ENCODE data around the gene RPL22. TPM values are rescaled to one million over a fixed set of nuclear protein-coding genes. Genes with fewer than 3 reads are reported as not detected.
A peak's percentile ranks its signal among the peaks of the same experiment; 100 is the strongest.

The RPL22 gene
- total RNA-seq, 3 donors from 2014 or later = 349 to 387 (median 350) TPM

DNA sequence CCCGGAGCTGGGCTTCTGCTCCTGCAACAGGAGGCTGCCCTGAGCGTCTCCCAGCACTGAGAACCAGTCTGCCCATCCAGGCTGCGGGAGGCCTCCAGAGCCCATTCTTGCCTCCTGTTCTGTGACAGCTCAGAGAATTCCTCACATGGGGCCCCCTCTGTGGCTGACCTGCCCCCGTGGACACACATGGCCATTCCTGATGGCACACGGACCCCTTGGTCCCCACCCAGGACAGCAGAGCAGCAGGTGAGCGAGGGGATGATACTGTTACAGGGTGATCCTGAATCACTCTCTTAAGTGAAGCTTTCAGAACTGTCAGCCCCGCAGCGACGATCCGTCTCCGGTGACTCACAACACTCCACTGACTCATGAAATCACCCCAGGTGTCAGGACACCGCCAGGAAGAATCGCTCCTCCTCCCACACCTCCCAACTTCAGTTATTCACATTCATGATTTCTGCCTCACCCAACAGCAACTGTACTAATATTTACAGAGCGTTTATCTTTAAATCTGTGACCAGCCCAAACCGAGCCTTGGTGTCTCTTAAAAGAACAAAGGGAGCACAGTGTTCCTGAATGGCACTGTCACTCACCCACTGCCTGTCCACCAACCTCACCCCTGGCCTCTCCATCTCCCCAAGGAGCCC is 41.7 kb downstream of the RPL22 start:
- DNase-seq (peak in 1 of 3 donors; percentile 18), ATAC-seq (peak; percentile 90)
- no peak overlapping the region for H3K4me3 ChIP-seq
- intact Hi-C loops (cut with DNase I, micrococcal nuclease) = no loop called here
- TF ChIP-seq, protein P1, sequence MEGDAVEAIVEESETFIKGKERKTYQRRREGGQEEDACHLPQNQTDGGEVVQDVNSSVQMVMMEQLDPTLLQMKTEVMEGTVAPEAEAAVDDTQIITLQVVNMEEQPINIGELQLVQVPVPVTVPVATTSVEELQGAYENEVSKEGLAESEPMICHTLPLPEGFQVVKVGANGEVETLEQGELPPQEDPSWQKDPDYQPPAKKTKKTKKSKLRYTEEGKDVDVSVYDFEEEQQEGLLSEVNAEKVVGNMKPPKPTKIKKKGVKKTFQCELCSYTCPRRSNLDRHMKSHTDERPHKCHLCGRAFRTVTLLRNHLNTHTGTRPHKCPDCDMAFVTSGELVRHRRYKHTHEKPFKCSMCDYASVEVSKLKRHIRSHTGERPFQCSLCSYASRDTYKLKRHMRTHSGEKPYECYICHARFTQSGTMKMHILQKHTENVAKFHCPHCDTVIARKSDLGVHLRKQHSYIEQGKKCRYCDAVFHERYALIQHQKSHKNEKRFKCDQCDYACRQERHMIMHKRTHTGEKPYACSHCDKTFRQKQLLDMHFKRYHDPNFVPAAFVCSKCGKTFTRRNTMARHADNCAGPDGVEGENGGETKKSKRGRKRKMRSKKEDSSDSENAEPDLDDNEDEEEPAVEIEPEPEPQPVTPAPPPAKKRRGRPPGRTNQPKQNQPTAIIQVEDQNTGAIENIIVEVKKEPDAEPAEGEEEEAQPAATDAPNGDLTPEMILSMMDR (IDR thresholded peaks at IDR 0.05) = no peak
- H3K4me1 ChIP-seq (ENCODE audit: low read depth) = peaks cover 7% of the 10 kb centered on the region
- no peaks in the 10 kb centered on the region for H3K36me3 ChIP-seq (ENCODE audit: low read depth)
- no peaks in the 10 kb centered on the region for H3K9me3 ChIP-seq

DNA sequence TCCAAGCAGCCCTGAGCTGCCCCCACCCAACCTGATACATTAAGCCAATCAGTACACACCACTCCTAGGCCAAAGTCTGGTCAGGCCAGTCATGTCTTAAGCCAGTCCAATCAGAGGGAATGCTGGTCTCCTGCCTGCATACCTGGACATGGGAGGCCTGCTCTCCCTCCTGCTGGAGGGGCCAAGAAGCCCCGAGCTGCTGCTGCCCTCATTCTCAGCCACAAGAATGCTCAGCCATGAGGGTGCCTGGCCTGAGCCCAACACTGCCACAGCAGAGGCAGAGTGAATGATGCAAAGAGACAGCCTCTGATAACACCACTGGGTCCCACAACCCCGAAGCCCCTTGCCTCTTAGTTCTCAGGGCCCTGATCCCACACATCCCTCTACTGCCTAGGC is 42.3 kb downstream of the RPL22 start:
- intact Hi-C loops (cut with DNase I, micrococcal nuclease) = no loop called here
- peaks cover 7% of the 10 kb centered on the region for H3K4me1 ChIP-seq (ENCODE audit: low read depth)
- no peaks in the 10 kb centered on the region for H3K36me3 ChIP-seq (ENCODE audit: low read depth)
- DNase-seq = no peak
- TF ChIP-seq, protein P1 (IDR thresholded peaks at IDR 0.05) = no peak
- ATAC-seq = peak; percentile 23
- no peak overlapping the region for H3K4me3 ChIP-seq
- H3K9me3 ChIP-seq = no peaks in the 10 kb centered on the region

DNA sequence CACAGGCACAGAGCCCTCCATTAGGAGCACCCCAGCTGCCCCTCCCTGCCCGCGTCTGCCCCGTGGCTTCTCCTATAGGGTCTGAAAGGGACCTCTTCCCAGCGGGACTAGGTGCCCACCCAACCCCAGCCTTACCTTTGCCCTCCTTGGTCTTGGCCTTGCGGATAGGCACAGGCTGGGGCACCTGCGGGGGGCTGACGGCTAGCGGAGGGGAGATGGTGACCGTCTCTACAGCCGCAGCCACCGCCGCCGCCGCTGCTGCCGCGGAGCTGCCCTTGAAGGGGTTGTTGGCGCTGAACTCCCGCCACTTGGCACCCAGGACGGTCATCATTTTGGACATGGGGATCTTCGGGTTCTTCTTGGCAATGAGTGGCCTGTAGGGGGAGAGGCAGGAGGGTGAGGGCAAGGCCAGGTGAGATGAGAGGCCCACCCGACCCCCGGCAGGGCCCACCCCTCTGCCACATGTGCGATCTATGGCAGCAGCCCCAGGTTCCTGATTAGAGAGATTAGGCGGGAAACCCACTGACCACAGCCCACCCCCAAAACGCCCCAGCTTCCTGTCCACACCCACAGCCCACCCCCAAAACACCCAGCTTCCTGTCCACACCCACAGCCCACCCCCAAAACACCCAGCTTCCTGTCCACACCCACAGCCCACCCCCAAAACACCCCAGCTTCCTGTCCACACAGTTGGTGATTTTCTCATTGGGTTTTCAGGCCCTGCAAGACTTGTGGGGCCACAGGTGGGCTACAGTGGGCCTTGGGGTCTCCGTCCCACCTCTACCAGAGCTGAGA is 44.7 kb downstream of the RPL22 start:
- H3K4me1 ChIP-seq (ENCODE audit: low read depth) = peaks cover 7% of the 10 kb centered on the region
- H3K9me3 ChIP-seq = no peaks in the 10 kb centered on the region
- intact Hi-C loops (cut with DNase I, micrococcal nuclease) = no loop called here
- no peak for ATAC-seq
- no peaks in the 10 kb centered on the region for H3K36me3 ChIP-seq (ENCODE audit: low read depth)
- H3K4me3 ChIP-seq = no peak overlapping the region
- TF ChIP-seq, protein P1 (IDR thresholded peaks at IDR 0.05) = no peak
- no peak for DNase-seq

DNA sequence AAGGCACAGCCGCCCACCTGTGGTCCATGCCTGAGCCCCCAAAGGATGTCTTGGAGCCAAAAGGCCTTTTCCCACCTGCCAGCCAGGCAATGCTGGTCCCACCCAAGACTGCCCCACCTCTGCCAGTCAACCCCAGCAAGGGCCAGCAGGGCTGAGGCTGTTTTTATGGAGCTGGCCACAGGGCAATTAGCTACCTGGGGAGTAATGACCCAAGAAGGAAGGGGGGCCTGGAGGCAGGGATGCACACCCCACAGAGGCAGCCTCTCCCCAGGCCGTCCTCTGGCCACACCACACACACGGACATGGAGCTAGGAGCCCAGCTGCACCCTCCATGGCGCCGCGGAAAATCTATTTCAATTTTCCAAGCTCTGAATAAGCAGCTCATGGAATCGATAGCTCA is 46.5 kb downstream of the RPL22 start:
- ATAC-seq (no peak), DNase-seq (no peak)
- Histone ChIP-seq H3K9me3 (no peaks in the 10 kb centered on the region), H3K4me3 (no peak overlapping the region), H3K36me3 (ENCODE audit: low read depth) (no peaks in the 10 kb centered on the region), H3K4me1 (ENCODE audit: low read depth) (peaks cover 10% of the 10 kb centered on the region)
- intact Hi-C loops (cut with DNase I, micrococcal nuclease) = no loop called here
- TF ChIP-seq, protein P1 (IDR thresholded peaks at IDR 0.05) = no peak

DNA sequence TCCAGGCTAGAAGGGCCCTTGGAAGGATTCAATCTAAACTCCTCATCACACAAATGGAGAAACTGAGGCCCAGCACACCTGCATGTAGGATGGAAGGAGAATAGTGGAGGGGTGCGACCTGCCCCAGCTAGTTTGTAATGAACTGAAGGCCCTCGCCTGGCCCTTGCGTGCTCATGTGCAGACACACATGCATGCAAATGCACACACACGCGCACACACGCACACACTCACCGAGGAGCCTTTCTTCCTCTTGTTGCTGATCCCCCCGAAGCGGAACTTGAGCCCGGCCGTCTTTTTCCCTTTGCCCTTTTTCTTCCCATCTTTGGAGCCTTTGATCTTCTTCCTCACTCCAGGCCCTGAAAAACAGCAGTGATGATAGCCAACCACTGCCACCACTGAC is 47.2 kb downstream of the RPL22 start:
- DNase-seq (no peak), ATAC-seq (no peak)
- Histone ChIP-seq H3K36me3 (ENCODE audit: low read depth) (no peaks in the 10 kb centered on the region), H3K4me1 (ENCODE audit: low read depth) (peaks cover 3% of the 10 kb centered on the region), H3K9me3 (no peaks in the 10 kb centered on the region), H3K4me3 (no peak overlapping the region)
- intact Hi-C loops (cut with DNase I, micrococcal nuclease) = no loop called here
- TF ChIP-seq, protein P1 (IDR thresholded peaks at IDR 0.05) = no peak
